CD14-positive monocyte (primary cell): Measurements from ENCODE around the gene UACA. TPM values are rescaled to one million over a fixed set of nuclear protein-coding genes. Genes with fewer than 3 reads are reported as not detected.

Source experiments
- DNase-seq, 3 donors: peaks; one replicate each; pipeline ENCODE4 v3.0.0-alpha.2; 2011 to 2022
- H2AFZ ChIP-seq: 2 replicates; pipeline ENCODE4 v1.6.0; 2012; ENCODE audit warnings: mild to moderate bottlenecking, low read depth, low read length, inconsistent platforms; ENCODE audit not compliant: insufficient read depth, poor library complexity, severe bottlenecking
- H3K27ac ChIP-seq, 2 donors: 1 replicate in 1 of 2; 2 replicates in 1 of 2; pipeline ENCODE4 v1.5.1; 2012 to 2013; ENCODE audit warnings: low read length in 2 of 2, control low read depth in 1 of 2, inconsistent platforms in 1 of 2, low read depth in 1 of 2, mild to moderate bottlenecking in 1 of 2
- H3K27me3 ChIP-seq, 2 donors: one replicate each; pipeline versions ENCODE4 v1.6.0 to v1.6.1; 2011 to 2013; ENCODE audit warnings: low read length in 2 of 2; ENCODE audit not compliant: control insufficient read depth in 2 of 2, insufficient read depth in 2 of 2
- H3K36me3 ChIP-seq, 2 donors: replicated peaks in 1 of 2; 1 replicate in 1 of 2; 2 replicates in 1 of 2; pipeline versions ENCODE4 v1.5.1 to v1.6.1; 2012 to 2013; ENCODE audit warnings: low read length in 2 of 2, control low read depth in 1 of 2, inconsistent platforms in 1 of 2, mild to moderate bottlenecking in 1 of 2; ENCODE audit not compliant: insufficient read depth in 2 of 2, control insufficient read depth in 1 of 2
- H3K4me1 ChIP-seq, 2 donors: 1 replicate in 1 of 2; 2 replicates in 1 of 2; pipeline versions ENCODE4 v1.5.1 to v1.6.1; 2012 to 2013; ENCODE audit warnings: low read length in 2 of 2, control low read depth in 1 of 2, inconsistent platforms in 1 of 2, mild to moderate bottlenecking in 1 of 2, moderate library complexity in 1 of 2; ENCODE audit not compliant: insufficient read depth in 2 of 2, control insufficient read depth in 1 of 2
- H3K4me2 ChIP-seq: replicated peaks from 2 replicates; pipeline ENCODE3; 2012; ENCODE audit warnings: low read length, moderate library complexity, mild to moderate bottlenecking; ENCODE audit not compliant: poor library complexity, severe bottlenecking; ENCODE audit errors: extremely low read depth
- H3K4me3 ChIP-seq, 3 experiments: fragments of 200-600 bp in 1 of 3; sonication (generic) in 1 of 3; replicated peaks in 1 of 3; 1 replicate in 2 of 3; 2 replicates in 1 of 3; pipeline ENCODE4 v1.5.1; 2011 to 2013; ENCODE audit warnings: low read length in 3 of 3, mild to moderate bottlenecking in 3 of 3, control low read depth in 2 of 3, low read depth in 2 of 3, inconsistent platforms in 1 of 3, moderate library complexity in 1 of 3
- H3K79me2 ChIP-seq: 2 replicates; pipeline ENCODE4 v1.6.0; 2012; ENCODE audit warnings: mild to moderate bottlenecking, control low read depth, inconsistent platforms, low read length, moderate library complexity; ENCODE audit not compliant: insufficient read depth
- H3K9ac ChIP-seq: 2 replicates; pipeline ENCODE4 v1.6.0; 2017; ENCODE audit warnings: low read length, mild to moderate bottlenecking; ENCODE audit not compliant: insufficient read depth, poor library complexity, severe bottlenecking
- H3K9me3 ChIP-seq, 2 donors: replicated peaks in 1 of 2; 1 replicate in 1 of 2; 2 replicates in 1 of 2; pipeline versions ENCODE4 v1.5.1 to v1.6.1; 2012 to 2013; ENCODE audit warnings: low read length in 2 of 2, control low read depth in 1 of 2; ENCODE audit not compliant: control insufficient read depth in 1 of 2, insufficient read depth in 1 of 2
- H4K20me1 ChIP-seq: 2 replicates; pipeline ENCODE4 v1.6.0; 2012; ENCODE audit warnings: mild to moderate bottlenecking, low read length, control low read depth, moderate library complexity; ENCODE audit not compliant: insufficient read depth
- H3K27ac Mint-ChIP-seq, 7 donors: one replicate each; pipeline ENCODE4 v1.8.0; 2020; ENCODE audit warnings: mild to moderate bottlenecking in 7 of 7, mixed read lengths in 7 of 7, moderate library complexity in 6 of 7, inconsistent platforms in 2 of 7
- H3K27me3 Mint-ChIP-seq, 3 donors: one replicate each; pipeline ENCODE4 v1.8.0; 2021 to 2022; ENCODE audit warnings: low read depth in 3 of 3, mild to moderate bottlenecking in 3 of 3, mixed read lengths in 3 of 3, moderate library complexity in 3 of 3, inconsistent platforms in 1 of 3
- H3K36me3 Mint-ChIP-seq, 2 donors: one replicate each; pipeline ENCODE4 v1.8.0; 2020; ENCODE audit warnings: mixed read lengths in 2 of 2, inconsistent platforms in 1 of 2, mild to moderate bottlenecking in 1 of 2
- H3K4me1 Mint-ChIP-seq: one replicate; pipeline ENCODE4 v1.8.0; 2020; ENCODE audit warnings: mild to moderate bottlenecking, mixed read lengths
- H3K4me3 Mint-ChIP-seq, 2 donors: one replicate each; pipeline ENCODE4 v1.8.0; 2020; ENCODE audit warnings: mild to moderate bottlenecking in 2 of 2, mixed read lengths in 2 of 2, moderate library complexity in 1 of 2
- H3K9me3 Mint-ChIP-seq, 7 donors: one replicate each; pipeline ENCODE4 v1.8.0; 2020 to 2022; ENCODE audit warnings: mixed read lengths in 7 of 7, mild to moderate bottlenecking in 6 of 7, moderate library complexity in 6 of 7, inconsistent platforms in 2 of 7
- CTCF ChIP-seq: fragments of 200-600 bp; IDR thresholded peaks from one replicate; pipeline ENCODE4 v1.8.0; 2022; ENCODE audit warnings: antibody characterized with exemption, mild to moderate bottlenecking
- WGBS: methylation state at CpG from one replicate; pipeline ENCODE4 v1.1.5; 2013; ENCODE audit warnings: missing lambda C conversion rate; ENCODE audit not compliant: insufficient coverage; 5-methylcytosine and 5-hydroxymethylcytosine counted together
- intact Hi-C, 2 donors: fragments of 100-400 bp; cut with micrococcal nuclease; formaldehyde crosslinking; loops; one replicate each; pipeline versions ENCODE4 v1.15.0 to v1.15.1; 2023
- polyA plus RNA-seq, 3 donors: library from polyadenylated mRNA; depleted of rRNA in 1 of 3; unstranded in 2 of 3; stranded (reverse) in 1 of 3; fragments of 300-500 nt in 2 of 3; fragments of >200 nt in 1 of 3; fragmentation: Illumina TruSeq in 2 of 3; gene quantifications; 1 replicate in 2 of 3; 2 replicates in 1 of 3; pipeline ENCODE4 v1.2.3, GENCODE V29; 2012 to 2021

The UACA gene
- polyA plus RNA-seq, 3 donors: 1.7 to 3.1 (median 2.4) TPM

GRCh38 chr15:70770863-70771262 lies 7.5 kb upstream of the UACA start:
- Histone ChIP-seq H3K79me2 (no peaks in the 10 kb centered on the region), H3K4me1 (peaks cover 15% of the 10 kb centered on the region in 2 donors), H3K9me3 (no peaks in the 10 kb centered on the region), H2AFZ (no peak overlapping the region), H3K36me3 (no peaks in the 10 kb centered on the region), H3K4me3 (no peak overlapping the region), H4K20me1 (no peaks in the 10 kb centered on the region), H3K9ac (no peak overlapping the region), H3K27ac (no peak overlapping the region), H3K27me3 (no peaks in the 10 kb centered on the region), H3K4me2 (no peak overlapping the region)
- Mint-ChIP-seq H3K27ac (no peak overlapping the region), H3K4me3 (no peak overlapping the region), H3K27me3 (peaks cover 0 to 9% (median 3%) of the 10 kb centered on the region in 3 donors), H3K36me3 (no peaks in the 10 kb centered on the region), H3K4me1 (peaks cover 13% of the 10 kb centered on the region), H3K9me3 (peaks cover 0 to 4% (median 0%) of the 10 kb centered on the region in 7 donors)
- TF ChIP-seq CTCF: no peak
- intact Hi-C loops: no loop called here
- peak in 1 of 3 donors; percentile 15 for DNase-seq
- 100% methylated on average over 1 of the region's 3 CpGs for WGBS

- peaks cover 18% of the 10 kb centered on the region for H3K4me1 Mint-ChIP-seq
These were observed 5.0 kb upstream of the UACA start for GRCh38 chr15:70768257-70768883.

More at GRCh38 chr15:70768257-70768883, 5.0 kb upstream of the UACA start:
- Mint-ChIP-seq H3K27me3 (peaks cover 13 to 20% (median 19%) of the 10 kb centered on the region in 3 donors), H3K36me3 (no peaks in the 10 kb centered on the region), H3K4me3 (peak overlapping the region; percentile 53 to 84), H3K27ac (peak overlapping the region; percentile 74 to 91 (median 81)), H3K9me3 (peaks cover 0 to 3% (median 0%) of the 10 kb centered on the region in 7 donors)
- Histone ChIP-seq H4K20me1 (no peaks in the 10 kb centered on the region), H3K27ac (peak overlapping the region in 1 of 2 donors; percentile 81), H3K4me1 (peaks cover 22 to 24% of the 10 kb centered on the region in 2 donors), H3K27me3 (peaks cover 15 to 20% of the 10 kb centered on the region in 2 donors), H2AFZ (peak overlapping the region; percentile 73), H3K4me2 (peak overlapping the region; percentile 68), H3K9me3 (no peaks in the 10 kb centered on the region), H3K4me3 (peak overlapping the region; percentile 15 to 64 (median 58)), H3K9ac (peak overlapping the region; percentile 37), H3K36me3 (no peaks in the 10 kb centered on the region), H3K79me2 (no peaks in the 10 kb centered on the region)
- intact Hi-C loops: loop anchor here in 1 of 2 donors (10.0 kb wide), 1 partner anchor 1954 kb away; no protein-coding TSS in a partner anchor
- peak; percentile 42 to 68 (median 65) for DNase-seq
- TF ChIP-seq CTCF: no peak
- no CpG with 5 or more reads among the region's 3 CpGs for WGBS
